B cell (primary cell): Measurements from ENCODE around the gene ATCAY. TPM values are rescaled to one million over a fixed set of nuclear protein-coding genes. Genes with fewer than 3 reads are reported as not detected.

Experiments
- ATAC-seq: fragments of 200-7000 bp; cut with Tn5 transposase; one replicate; pipeline ENCODE4 v1.10.0; 2021; ENCODE audit warnings: low read depth, mild to moderate bottlenecking, moderate number of reproducible peaks, moderate library complexity
- CTCF ChIA-PET: fragments of 350-600 bp; sonication (Branson Sonifier 250); formaldehyde crosslinking; loops from one replicate; lab custom pipeline; 2021; ENCODE audit warnings: antibody characterized with exemption, inconsistent platforms; lab: Charles Lee
- POLR2A ChIA-PET: fragments of 350-600 bp; sonication (Branson Sonifier 250); formaldehyde crosslinking; loops from one replicate; lab custom pipeline; 2021; ENCODE audit warnings: antibody characterized with exemption; lab: Charles Lee
- DNase-seq: peaks from one replicate; pipeline ENCODE4 v3.0.0; 2013
- H2AFZ ChIP-seq: 2 replicates; pipeline ENCODE4 v1.6.1; 2012; ENCODE audit warnings: mild to moderate bottlenecking, low read depth, low read length; ENCODE audit not compliant: insufficient read depth, poor library complexity, severe bottlenecking
- H3K27ac ChIP-seq, 2 donors: 1 replicate in 1 of 2; 2 replicates in 1 of 2; pipeline ENCODE4 v1.5.1; 2012 to 2013; ENCODE audit warnings: low read length in 2 of 2, mild to moderate bottlenecking in 2 of 2, moderate library complexity in 1 of 2
- H3K27me3 ChIP-seq, 4 experiments: fragments of 200-600 bp in 1 of 4; sonication (generic) in 1 of 4; replicated peaks in 1 of 4; 1 replicate in 2 of 4; 2 replicates in 2 of 4; pipeline versions ENCODE4 v1.6.1 to v1.7.0; 2013 to 2016; ENCODE audit warnings: low read length in 3 of 4, mild to moderate bottlenecking in 2 of 4, mixed read lengths in 1 of 4, moderate library complexity in 1 of 4; ENCODE audit not compliant: insufficient read depth in 4 of 4, control insufficient read depth in 3 of 4; ENCODE audit errors: control extremely low read depth in 1 of 4
- H3K36me3 ChIP-seq, 2 experiments: replicated peaks in 1 of 2; 1 replicate in 1 of 2; 2 replicates in 1 of 2; pipeline versions ENCODE4 v1.6.1 to v1.7.1; 2013; ENCODE audit warnings: low read length in 1 of 2; ENCODE audit not compliant: insufficient read depth in 2 of 2, control insufficient read depth in 1 of 2; ENCODE audit errors: control extremely low read depth in 1 of 2, extremely low read depth in 1 of 2
- H3K4me1 ChIP-seq, 2 donors: fragments of 200-600 bp in 1 of 2; sonication (generic) in 1 of 2; 1 replicate in 1 of 2; 2 replicates in 1 of 2; pipeline versions ENCODE4 v1.5.1 to v1.6.1; 2013 to 2017; ENCODE audit warnings: low read length in 2 of 2; ENCODE audit not compliant: control insufficient read depth in 2 of 2, insufficient read depth in 2 of 2
- H3K4me2 ChIP-seq: replicated peaks from 2 replicates; pipeline ENCODE3; 2012; ENCODE audit warnings: mild to moderate bottlenecking, low read depth, low read length; ENCODE audit not compliant: poor library complexity, severe bottlenecking
- H3K4me3 ChIP-seq, 5 experiments: fragments of 200-600 bp in 1 of 5; sonication (generic) in 1 of 5; 1 replicate in 3 of 5; 2 replicates in 2 of 5; pipeline versions ENCODE4 v1.5.1 to v1.7.0; 2011 to 2016; ENCODE audit warnings: low read length in 4 of 5, mild to moderate bottlenecking in 4 of 5, low read depth in 2 of 5, control low read depth in 1 of 5, moderate library complexity in 1 of 5; ENCODE audit not compliant: insufficient read depth in 1 of 5; ENCODE audit errors: control extremely low read depth in 1 of 5, extremely low read depth in 1 of 5
- H3K79me2 ChIP-seq: fragments of 200-600 bp; sonication (generic); one replicate; pipeline ENCODE4 v1.6.0; 2016; ENCODE audit warnings: low read length; ENCODE audit not compliant: control insufficient read depth, insufficient read depth
- H3K9ac ChIP-seq: fragments of 200-600 bp; sonication (generic); 2 replicates; pipeline ENCODE4 v1.6.1; 2017; ENCODE audit warnings: mild to moderate bottlenecking, low read length, moderate library complexity
- H3K9me3 ChIP-seq, 3 donors: one replicate each; pipeline versions ENCODE4 v1.6.1 to v1.7.1; 2013; ENCODE audit warnings: low read length in 2 of 3; ENCODE audit not compliant: control insufficient read depth in 2 of 3, insufficient read depth in 1 of 3; ENCODE audit errors: control extremely low read depth in 1 of 3
- H4K20me1 ChIP-seq: 2 replicates; pipeline ENCODE4 v1.6.0; 2012; ENCODE audit warnings: mild to moderate bottlenecking, low read length; ENCODE audit not compliant: insufficient read depth, control insufficient read depth, poor library complexity, severe bottlenecking
- H3K27ac Mint-ChIP-seq: one replicate; pipeline ENCODE4 v1.8.0; 2021; ENCODE audit warnings: mixed read lengths
- H3K27me3 Mint-ChIP-seq: one replicate; pipeline ENCODE4 v1.8.0; 2021; ENCODE audit warnings: mixed read lengths
- H3K4me1 Mint-ChIP-seq: one replicate; pipeline ENCODE4 v1.8.0; 2021; ENCODE audit warnings: mixed read lengths
- H3K4me3 Mint-ChIP-seq: one replicate; pipeline ENCODE4 v1.8.0; 2021; ENCODE audit warnings: mixed read lengths
- H3K9me3 Mint-ChIP-seq: one replicate; pipeline ENCODE4 v1.8.0; 2022; ENCODE audit warnings: mixed read lengths; ENCODE audit not compliant: insufficient read depth
- EZH2 ChIP-seq: IDR thresholded peaks from 2 replicates; pipeline ENCODE4 v1.6.1; 2012; ENCODE audit warnings: borderline replicate concordance, low read depth, mild to moderate bottlenecking, moderate library complexity, low read length; ENCODE audit not compliant: insufficient read depth, poor library complexity, severe bottlenecking
- WGBS: methylation state at CpG from one replicate; pipeline ENCODE4 v1.1.5; 2013; ENCODE audit warnings: missing lambda C conversion rate; ENCODE audit not compliant: insufficient coverage; 5-methylcytosine and 5-hydroxymethylcytosine counted together
- intact Hi-C: fragments of 100-400 bp; cut with micrococcal nuclease; formaldehyde crosslinking; loops from one replicate; pipeline ENCODE4 v1.10.0; 2022
- polyA plus RNA-seq: library from polyadenylated mRNA; depleted of rRNA; stranded (reverse); fragments of >200 nt; gene quantifications from 2 replicates; pipeline ENCODE4 v1.2.3, GENCODE V29; 2012
- total RNA-seq, 2 donors: library from RNA; stranded (reverse); fragments of 120-200 nt in 1 of 2; gene quantifications; 1 replicate in 1 of 2; 2 replicates in 1 of 2; pipeline versions ENCODE4 v1.2.3 to v1.2.4, GENCODE V29; 2013 to 2022
- TF ChIP-seq, protein P1 (sequence below): fragments of 200-600 bp; IDR thresholded peaks from one replicate; pipeline ENCODE4 v1.8.0; 2022; ENCODE audit warnings: antibody characterized with exemption, mild to moderate bottlenecking

ATCAY gene
- total and polyA plus RNA-seq, 2 donors (not counting 1 experiment from before 2014, with no cell fraction given), result not detected

DNA sequence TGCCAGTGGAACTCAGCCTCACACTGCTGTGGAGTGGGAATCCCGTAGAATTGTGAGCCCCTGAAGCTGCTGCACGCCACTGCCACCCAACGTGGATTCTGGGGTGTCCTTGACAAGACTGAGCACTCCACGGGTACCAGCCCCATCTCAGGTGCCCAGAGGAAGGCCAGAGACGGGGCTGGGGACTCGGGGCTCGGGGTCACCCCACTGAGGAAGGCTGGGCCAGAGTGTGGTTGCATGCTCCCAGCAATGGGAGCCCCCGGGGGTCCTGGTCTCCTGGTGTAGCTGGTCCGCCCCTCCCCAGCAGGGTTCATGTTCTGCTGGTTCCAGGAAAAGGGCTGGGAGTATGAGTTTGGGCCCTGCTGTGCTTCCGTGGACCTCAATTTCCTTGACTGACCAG lies 75.2 kb downstream of the ATCAY start:
- H2AFZ ChIP-seq, result no peak overlapping the region
- no peaks in the 10 kb centered on the region for H3K9me3 ChIP-seq
- H3K4me3 Mint-ChIP-seq, result no peak overlapping the region
- TF ChIP-seq, protein P1, sequence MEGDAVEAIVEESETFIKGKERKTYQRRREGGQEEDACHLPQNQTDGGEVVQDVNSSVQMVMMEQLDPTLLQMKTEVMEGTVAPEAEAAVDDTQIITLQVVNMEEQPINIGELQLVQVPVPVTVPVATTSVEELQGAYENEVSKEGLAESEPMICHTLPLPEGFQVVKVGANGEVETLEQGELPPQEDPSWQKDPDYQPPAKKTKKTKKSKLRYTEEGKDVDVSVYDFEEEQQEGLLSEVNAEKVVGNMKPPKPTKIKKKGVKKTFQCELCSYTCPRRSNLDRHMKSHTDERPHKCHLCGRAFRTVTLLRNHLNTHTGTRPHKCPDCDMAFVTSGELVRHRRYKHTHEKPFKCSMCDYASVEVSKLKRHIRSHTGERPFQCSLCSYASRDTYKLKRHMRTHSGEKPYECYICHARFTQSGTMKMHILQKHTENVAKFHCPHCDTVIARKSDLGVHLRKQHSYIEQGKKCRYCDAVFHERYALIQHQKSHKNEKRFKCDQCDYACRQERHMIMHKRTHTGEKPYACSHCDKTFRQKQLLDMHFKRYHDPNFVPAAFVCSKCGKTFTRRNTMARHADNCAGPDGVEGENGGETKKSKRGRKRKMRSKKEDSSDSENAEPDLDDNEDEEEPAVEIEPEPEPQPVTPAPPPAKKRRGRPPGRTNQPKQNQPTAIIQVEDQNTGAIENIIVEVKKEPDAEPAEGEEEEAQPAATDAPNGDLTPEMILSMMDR, result no peak
- TF ChIP-seq EZH2, result no peak
- DNase-seq (no peak), ATAC-seq (no peak)
- peaks cover 6% of the 10 kb centered on the region for H3K27me3 Mint-ChIP-seq
- H3K27ac ChIP-seq, result no peak overlapping the region
- H3K79me2 ChIP-seq, result no peaks in the 10 kb centered on the region
- no peak overlapping the region for H3K4me2 ChIP-seq
- H3K9me3 Mint-ChIP-seq, result no peaks in the 10 kb centered on the region
- 94% methylated on average over 10 of the region's 10 CpGs for WGBS
- intact Hi-C loops, result no loop called here
- POLR2A ChIA-PET, result no interaction called here
- peaks cover 6% of the 10 kb centered on the region for H3K4me1 Mint-ChIP-seq
- H3K4me1 ChIP-seq, result peaks cover 5 to 7% of the 10 kb centered on the region in 2 donors
- H3K27me3 ChIP-seq, result peaks cover 0 to 8% (median 0%) of the 10 kb centered on the region in 4 experiments
- H3K9ac ChIP-seq, result no peak overlapping the region
- H4K20me1 ChIP-seq, result peaks cover 13% of the 10 kb centered on the region
- H3K4me3 ChIP-seq, result no peak overlapping the region
- no peak overlapping the region for H3K27ac Mint-ChIP-seq
- CTCF ChIA-PET, result no interaction called here
- peaks cover 0 to 25% of the 10 kb centered on the region in 2 experiments for H3K36me3 ChIP-seq

DNA sequence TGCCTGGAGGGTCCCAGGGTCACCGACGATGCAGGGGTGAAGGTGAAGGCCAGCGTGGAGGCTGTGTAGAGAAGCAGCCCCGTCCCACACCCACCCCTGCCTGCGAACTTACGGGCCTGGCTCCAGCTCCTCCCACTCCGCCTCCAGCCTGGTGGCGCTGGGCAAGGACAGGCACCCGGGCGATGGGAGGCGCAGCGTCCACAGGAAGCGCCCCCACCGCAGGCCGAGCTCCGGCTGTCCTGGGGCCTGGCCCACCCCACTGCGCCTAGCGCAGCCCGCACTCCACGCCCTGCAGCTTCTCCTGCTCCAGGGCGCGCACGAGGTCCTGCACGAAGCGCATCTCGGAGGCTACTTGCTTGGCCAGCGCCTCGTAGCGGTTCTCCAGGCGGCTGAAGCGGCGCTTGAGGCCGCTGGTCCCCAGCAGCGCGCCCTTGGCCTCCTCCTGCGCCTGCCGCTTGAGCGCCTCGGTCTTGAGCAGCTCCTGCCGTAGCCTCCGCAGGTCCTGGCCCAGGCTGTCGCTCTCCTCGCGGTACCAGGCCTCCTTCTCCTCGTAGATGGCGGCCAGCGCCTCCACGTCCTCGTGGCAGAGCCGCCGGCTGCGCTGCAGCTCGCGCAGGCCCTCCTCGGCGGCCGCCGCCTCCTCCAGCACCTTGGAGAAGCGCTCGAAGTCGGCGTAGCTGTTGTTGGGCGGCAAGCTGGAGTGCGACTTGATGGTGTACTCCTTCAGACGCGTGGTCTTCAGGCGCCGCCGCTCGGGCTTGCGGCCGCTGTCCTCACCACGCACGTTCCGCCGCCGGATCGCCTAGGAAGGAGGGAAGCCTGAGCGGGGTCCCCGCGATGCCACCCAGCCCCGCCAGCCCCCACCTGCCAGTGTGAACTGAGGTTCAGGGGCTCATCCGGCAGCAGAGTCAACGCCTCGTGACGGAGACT lies 78.6 kb downstream of the ATCAY start:
- ATAC-seq (no peak), DNase-seq (no peak)
- H3K9ac ChIP-seq, result no peak overlapping the region
- CTCF ChIA-PET, result no interaction called here
- WGBS, result 98% methylated on average over 86 of the region's 86 CpGs
- no peak overlapping the region for H2AFZ ChIP-seq
- H3K4me3 ChIP-seq, result no peak overlapping the region
- H3K4me1 ChIP-seq, result no peaks in the 10 kb centered on the region
- no peaks in the 10 kb centered on the region for H3K4me1 Mint-ChIP-seq
- TF ChIP-seq, protein P1, result no peak
- TF ChIP-seq EZH2, result no peak
- H3K9me3 ChIP-seq, result no peaks in the 10 kb centered on the region
- POLR2A ChIA-PET, result interaction anchor here (0.6 kb wide), 1 partner anchor 213 kb away, joined by 11 read pairs; no protein-coding TSS in a partner anchor
- no peaks in the 10 kb centered on the region for H3K9me3 Mint-ChIP-seq
- no peaks in the 10 kb centered on the region for H3K79me2 ChIP-seq
- peaks cover 0 to 50% of the 10 kb centered on the region in 2 experiments for H3K36me3 ChIP-seq
- H3K27ac Mint-ChIP-seq, result no peak overlapping the region
- H3K4me3 Mint-ChIP-seq, result no peak overlapping the region
- no peak overlapping the region for H3K4me2 ChIP-seq
- no peak overlapping the region for H3K27ac ChIP-seq
- intact Hi-C loops, result no loop called here
- no peaks in the 10 kb centered on the region for H3K27me3 ChIP-seq
- peaks cover 19% of the 10 kb centered on the region for H4K20me1 ChIP-seq
- no peaks in the 10 kb centered on the region for H3K27me3 Mint-ChIP-seq
